HCT116 (cell line): ENCODE measurements around the gene KDSR. TPM values are rescaled to one million over a fixed set of nuclear protein-coding genes. Genes with fewer than 3 reads are reported as not detected.

Experiments used
- ATAC-seq: fragments of 200-7000 bp; cut with Tn5 transposase; 2 replicates; pipeline ENCODE4 v1.9.1; 2020; ENCODE audit warnings: mild to moderate bottlenecking, moderate library complexity
- BruUV-seq: library from RNA; stranded (reverse); fragments of 400-500 nt; replicated peaks from 2 replicates; lab custom pipeline; 2021; lab: Mats Ljungman, UMichigan
- CTCF ChIA-PET: fragments of 300-600 bp; sonication (Branson Sonifier 250); formaldehyde crosslinking; loops from one replicate; lab custom pipeline; 2021; ENCODE audit warnings: antibody characterized with exemption; lab: Charles Lee
- POLR2A ChIA-PET: fragments of 300-600, 350-600 bp; sonication (Branson Sonifier 250); formaldehyde crosslinking; loops from one replicate; lab custom pipeline; 2021; ENCODE audit warnings: antibody characterized with exemption; lab: Charles Lee
- RAD21 ChIA-PET, 2 experiments: fragments of 300-600 bp; sonication (Branson Sonifier 250); formaldehyde crosslinking; loops; one replicate each; lab custom pipeline; 2023; ENCODE audit warnings: low total read pairs in 2 of 2; ENCODE audit not compliant: uncharacterized antibody in 2 of 2, unreplicated experiment in 2 of 2, low non-redundant PET in 1 of 2; lab: Charles Lee
- DNase-seq: peaks from one replicate; pipeline ENCODE4 v3.0.0-alpha.2; 2010; ENCODE audit warnings: low read depth, low spot score
- H2AFZ ChIP-seq: fragments of 200-600 bp; shearing (Covaris generic), sonication (generic); 2 replicates; pipeline ENCODE4 v1.6.1; 2017; ENCODE audit warnings: low read depth, mixed run types, mixed read lengths, antibody characterized with exemption, low read length; ENCODE audit not compliant: poor library complexity, severe bottlenecking
- H3K27ac ChIP-seq: 2 replicates; pipeline ENCODE4 v1.5.1; 2012; ENCODE audit warnings: low read depth, low read length
- H3K27me3 ChIP-seq: fragments of 200-600 bp; sonication (generic); 2 replicates; pipeline ENCODE4 v1.6.1; 2016; ENCODE audit warnings: mixed run types, low read length, mixed read lengths; ENCODE audit not compliant: insufficient read depth
- H3K36me3 ChIP-seq, 2 experiments: fragments of 200-500 bp in 1 of 2; fragments of 200-600 bp in 1 of 2; sonication (Bioruptor generic) in 1 of 2; sonication (generic) in 1 of 2; 2 replicates each; pipeline versions ENCODE4 v1.5.1 to v1.6.1; 2014 to 2016; ENCODE audit warnings: low read length in 2 of 2, inconsistent platforms in 1 of 2, mixed read lengths in 1 of 2, mixed run types in 1 of 2; ENCODE audit not compliant: insufficient read depth in 2 of 2, control insufficient read depth in 1 of 2
- H3K4me1 ChIP-seq, 2 experiments: fragments of 200-600 bp in 1 of 2; sonication (generic) in 1 of 2; 2 replicates each; pipeline versions ENCODE4 v1.5.1 to v1.6.1; 2012 to 2017; ENCODE audit warnings: low read length in 2 of 2, inconsistent platforms in 1 of 2, mild to moderate bottlenecking in 1 of 2, mixed read lengths in 1 of 2, mixed run types in 1 of 2, moderate library complexity in 1 of 2; ENCODE audit not compliant: insufficient read depth in 2 of 2, control insufficient read depth in 1 of 2
- H3K4me2 ChIP-seq: fragments of 200-600 bp; sonication (generic); 2 replicates; pipeline ENCODE4 v1.6.1; 2017; ENCODE audit warnings: mixed run types, low read length, mixed read lengths
- H3K4me3 ChIP-seq, 2 experiments: fragments of 200-600 bp in 1 of 2; sonication (generic) in 1 of 2; replicated peaks in 1 of 2; 2 replicates each; pipeline ENCODE4 v1.5.1; 2011 to 2016; ENCODE audit warnings: low read length in 2 of 2, control low read depth in 1 of 2, low read depth in 1 of 2, mild to moderate bottlenecking in 1 of 2, mixed read lengths in 1 of 2, mixed run types in 1 of 2
- H3K79me2 ChIP-seq: fragments of 200-600 bp; sonication (generic); 2 replicates; pipeline ENCODE4 v1.6.1; 2017; ENCODE audit warnings: mild to moderate bottlenecking, mixed run types, low read length, moderate library complexity, mixed read lengths; ENCODE audit not compliant: insufficient read depth
- H3K9ac ChIP-seq: fragments of 200-600 bp; sonication (generic); 2 replicates; pipeline ENCODE4 v1.6.1; 2016; ENCODE audit warnings: low read length, mixed read lengths
- H3K9me2 ChIP-seq: fragments of 200-600 bp; sonication (generic), shearing (Covaris generic); 2 replicates; pipeline ENCODE4 v1.6.1; 2017; ENCODE audit warnings: mixed run types, mild to moderate bottlenecking, moderate library complexity; ENCODE audit not compliant: insufficient read depth
- H3K9me3 ChIP-seq, 2 experiments: fragments of 200-500 bp in 1 of 2; fragments of 200-600 bp in 1 of 2; sonication (Bioruptor generic) in 1 of 2; sonication (generic) in 1 of 2; 2 replicates each; pipeline ENCODE4 v1.6.1; 2014 to 2017; ENCODE audit warnings: low read length in 2 of 2, mixed read lengths in 2 of 2, inconsistent platforms in 1 of 2, low read depth in 1 of 2, mild to moderate bottlenecking in 1 of 2, mixed run types in 1 of 2, moderate library complexity in 1 of 2; ENCODE audit not compliant: control insufficient read depth in 1 of 2, insufficient read depth in 1 of 2
- H4K20me1 ChIP-seq: fragments of 200-600 bp; sonication (generic), shearing (Covaris generic); 2 replicates; pipeline ENCODE4 v1.6.1; 2017; ENCODE audit warnings: mixed run types, mild to moderate bottlenecking, moderate library complexity; ENCODE audit not compliant: insufficient read depth
- CEBPB ChIP-seq: IDR thresholded peaks from 2 replicates; pipeline ENCODE4 v1.6.1; 2012; ENCODE audit warnings: low read depth
- ELF1 ChIP-seq: IDR thresholded peaks from 2 replicates; pipeline ENCODE4 v1.6.1; 2012; ENCODE audit warnings: low read depth, borderline replicate concordance
- EZH2 ChIP-seq: fragments of 200-600 bp; sonication (generic); IDR thresholded peaks from 2 replicates; pipeline ENCODE4 v1.6.1; 2017; ENCODE audit warnings: antibody characterized with exemption, mixed run types
- FOSL1 ChIP-seq: IDR thresholded peaks from 2 replicates; pipeline ENCODE4 v1.6.1; 2012; ENCODE audit warnings: low read depth
- JUND ChIP-seq: IDR thresholded peaks from 2 replicates; pipeline ENCODE4 v1.6.1; 2012
- POLR2A ChIP-seq: IDR thresholded peaks from 2 replicates; pipeline ENCODE4 v1.7.0; 2011; ENCODE audit warnings: borderline replicate concordance; ENCODE audit not compliant: insufficient read depth, insufficient read length; ENCODE audit errors: extremely low read depth
- POLR2AphosphoS5 ChIP-seq: IDR thresholded peaks from 2 replicates; pipeline ENCODE4 v1.6.1; 2011; ENCODE audit warnings: mild to moderate bottlenecking, low read depth, low read length, moderate library complexity
- SIN3A ChIP-seq: IDR thresholded peaks from 2 replicates; pipeline ENCODE4 v1.6.1; 2012; ENCODE audit warnings: low read depth
- SP1 ChIP-seq: IDR thresholded peaks from 2 replicates; pipeline ENCODE4 v1.6.1; 2012; ENCODE audit warnings: low read depth
- TCF7L2 ChIP-seq: IDR thresholded peaks from 2 replicates; pipeline ENCODE4 v1.7.0; 2011; ENCODE audit warnings: borderline replicate concordance, inconsistent platforms; ENCODE audit not compliant: insufficient read depth, insufficient read length; ENCODE audit errors: extremely low read depth
- ZFX ChIP-seq: fragments of 450-650 bp; IDR thresholded peaks from 2 replicates; pipeline ENCODE4 v1.6.1; 2017
- intact Hi-C: fragments of 100-400 bp; cut with micrococcal nuclease; formaldehyde crosslinking; loops from 2 replicates; pipeline ENCODE4 v1.10.0; 2022
- total RNA-seq: library from RNA; stranded (reverse); gene quantifications from one replicate; pipeline ENCODE4 v1.2.1, GENCODE V29; 2021; ENCODE audit not compliant: unreplicated experiment
- TF ChIP-seq, protein P1 (sequence below), 3 experiments: fragments of 200-600 bp in 1 of 3; sonication (generic) in 1 of 3; IDR thresholded peaks in 2 of 3; conservative IDR thresholded peaks in 1 of 3; 2 replicates each; pipeline ENCODE4 v1.5.1; 2012 to 2017; ENCODE audit warnings: low read depth in 2 of 3, low read length in 2 of 3, antibody characterized with exemption in 1 of 3, borderline replicate concordance in 1 of 3, control low read depth in 1 of 3, mild to moderate bottlenecking in 1 of 3, mixed read lengths in 1 of 3, mixed run types in 1 of 3, moderate library complexity in 1 of 3; ENCODE audit not compliant: insufficient read depth in 1 of 3
- TF ChIP-seq, protein P2 (sequence below): IDR thresholded peaks from 2 replicates; pipeline ENCODE4 v1.6.1; 2012
- TF ChIP-seq, protein P3 (sequence below): IDR thresholded peaks from 2 replicates; pipeline ENCODE4 v1.6.1; 2012

Gene KDSR
- total RNA-seq, 1 experiment from 2014 or later, result 68.6 TPM

DNA sequence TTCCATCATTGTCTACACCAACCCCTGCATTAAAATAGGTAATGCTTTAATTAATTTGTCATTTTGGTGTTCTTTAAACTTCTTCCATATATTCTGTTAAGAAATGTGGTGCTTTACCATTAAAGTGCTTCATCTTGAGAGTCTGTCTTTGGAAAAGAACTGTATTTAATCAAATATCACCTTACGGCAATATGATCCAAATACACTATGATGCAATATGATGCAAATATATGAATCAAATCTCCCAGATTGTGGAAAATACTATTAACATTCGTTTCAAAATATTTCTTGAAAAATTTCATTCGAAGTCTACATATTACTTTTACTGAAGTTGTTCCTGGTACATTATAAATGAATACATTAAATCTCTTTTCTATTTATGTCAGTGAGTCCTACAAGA lies 32.3 kb upstream of the KDSR start:
- H3K27me3 ChIP-seq, result no peaks in the 10 kb centered on the region
- ChIA-PET POLR2A (no interaction called here), RAD21 (no interaction called here), CTCF (no interaction called here)
- no peaks in the 10 kb centered on the region for H3K9me3 ChIP-seq
- H3K36me3 ChIP-seq, result peaks cover 26 to 43% of the 10 kb centered on the region in 2 experiments
- H3K4me3 ChIP-seq, result no peak overlapping the region
- no peaks in the 10 kb centered on the region for H3K9me2 ChIP-seq
- no TSS peak for BruUV-seq
- H3K9ac ChIP-seq, result no peak overlapping the region
- H4K20me1 ChIP-seq, result no peaks in the 10 kb centered on the region
- ATAC-seq, result no peak
- no peak overlapping the region for H3K27ac ChIP-seq
- no peak for DNase-seq
- no peak overlapping the region for H3K4me2 ChIP-seq
- H3K4me1 ChIP-seq, result no peaks in the 10 kb centered on the region
- H2AFZ ChIP-seq, result no peak overlapping the region
- no peaks in the 10 kb centered on the region for H3K79me2 ChIP-seq
- intact Hi-C loops, result no loop called here
- no peak for TF ChIP-seq ELF1
- TF ChIP-seq ZFX, result no peak
- TF ChIP-seq, protein P1, sequence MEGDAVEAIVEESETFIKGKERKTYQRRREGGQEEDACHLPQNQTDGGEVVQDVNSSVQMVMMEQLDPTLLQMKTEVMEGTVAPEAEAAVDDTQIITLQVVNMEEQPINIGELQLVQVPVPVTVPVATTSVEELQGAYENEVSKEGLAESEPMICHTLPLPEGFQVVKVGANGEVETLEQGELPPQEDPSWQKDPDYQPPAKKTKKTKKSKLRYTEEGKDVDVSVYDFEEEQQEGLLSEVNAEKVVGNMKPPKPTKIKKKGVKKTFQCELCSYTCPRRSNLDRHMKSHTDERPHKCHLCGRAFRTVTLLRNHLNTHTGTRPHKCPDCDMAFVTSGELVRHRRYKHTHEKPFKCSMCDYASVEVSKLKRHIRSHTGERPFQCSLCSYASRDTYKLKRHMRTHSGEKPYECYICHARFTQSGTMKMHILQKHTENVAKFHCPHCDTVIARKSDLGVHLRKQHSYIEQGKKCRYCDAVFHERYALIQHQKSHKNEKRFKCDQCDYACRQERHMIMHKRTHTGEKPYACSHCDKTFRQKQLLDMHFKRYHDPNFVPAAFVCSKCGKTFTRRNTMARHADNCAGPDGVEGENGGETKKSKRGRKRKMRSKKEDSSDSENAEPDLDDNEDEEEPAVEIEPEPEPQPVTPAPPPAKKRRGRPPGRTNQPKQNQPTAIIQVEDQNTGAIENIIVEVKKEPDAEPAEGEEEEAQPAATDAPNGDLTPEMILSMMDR (IDR thresholded peaks at IDR 0.05 in 2 of 3, conservative IDR thresholded peaks at IDR 0.05 in 1 of 3; ENCODE audit: borderline replicate concordance in 1 of 3, insufficient read depth in 1 of 3, low read depth in 2 of 3, low read length in 2 of 3), result no peak
- TF ChIP-seq POLR2AphosphoS5, result no peak
- TF ChIP-seq EZH2, result no peak
- TF ChIP-seq POLR2A, result no peak
- no peak for TF ChIP-seq CEBPB
- TF ChIP-seq JUND, result no peak
- TF ChIP-seq, protein P2, sequence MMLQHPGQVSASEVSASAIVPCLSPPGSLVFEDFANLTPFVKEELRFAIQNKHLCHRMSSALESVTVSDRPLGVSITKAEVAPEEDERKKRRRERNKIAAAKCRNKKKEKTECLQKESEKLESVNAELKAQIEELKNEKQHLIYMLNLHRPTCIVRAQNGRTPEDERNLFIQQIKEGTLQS, result no peak
- no peak for TF ChIP-seq FOSL1
- TF ChIP-seq SIN3A, result no peak
- no peak for TF ChIP-seq SP1
- TF ChIP-seq, protein P3, sequence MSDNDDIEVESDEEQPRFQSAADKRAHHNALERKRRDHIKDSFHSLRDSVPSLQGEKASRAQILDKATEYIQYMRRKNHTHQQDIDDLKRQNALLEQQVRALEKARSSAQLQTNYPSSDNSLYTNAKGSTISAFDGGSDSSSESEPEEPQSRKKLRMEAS, result no peak
- TF ChIP-seq TCF7L2, result no peak
